Measurements from ENCODE around the gene CRKL. TPM values are rescaled to one million over a fixed set of nuclear protein-coding genes. Genes with fewer than 3 reads are reported as not detected.
"Not testable (repeated sequence)": the region's sequence is repeated elsewhere in the genome, so short reads cannot be mapped to it uniquely, and the experiment has no call there.

CRKL gene
- polyA plus RNA-seq, 4 donors = 61.4 to 71.1 (median 70.5) TPM

- DNase-seq (ENCODE audit: low read depth in 4 of 4, low spot score in 3 of 4) = no peak
These were observed 17.3 kb upstream of the CRKL start for GRCh38 chr22:20899827-20900423.

- not testable (repeated sequence) for DNase-seq (ENCODE audit: low read depth in 4 of 4, low spot score in 3 of 4)
These were observed 15.8 kb upstream of the CRKL start for GRCh38 chr22:20901093-20902033.

- DNase-seq (ENCODE audit: low read depth in 4 of 4, low spot score in 3 of 4) = no peak
These were observed 14.1 kb upstream of the CRKL start for GRCh38 chr22:20903093-20903492.

- no peak for DNase-seq (ENCODE audit: low read depth in 4 of 4, low spot score in 3 of 4)
These were observed 12.9 kb upstream of the CRKL start for GRCh38 chr22:20904008-20904979.

- no peak for DNase-seq (ENCODE audit: low read depth in 4 of 4, low spot score in 3 of 4)
These were observed 12.2 kb upstream of the CRKL start for GRCh38 chr22:20904980-20905355.

- no peak for DNase-seq (ENCODE audit: low read depth in 4 of 4, low spot score in 3 of 4)
These were observed 11.5 kb upstream of the CRKL start for GRCh38 chr22:20905415-20906386.

- DNase-seq (ENCODE audit: low read depth in 4 of 4, low spot score in 3 of 4) = no peak
These were observed 10.8 kb upstream of the CRKL start for GRCh38 chr22:20906387-20906767.

GRCh38 chr22:20908717-20909116, 8.5 kb upstream of the CRKL start:
- not testable (repeated sequence) for DNase-seq (ENCODE audit: low read depth in 4 of 4, low spot score in 3 of 4)

- no peak for DNase-seq (ENCODE audit: low read depth in 4 of 4, low spot score in 3 of 4)
These were observed 7.5 kb upstream of the CRKL start for GRCh38 chr22:20909543-20910303.

GRCh38 chr22:20912494-20912893, 4.7 kb upstream of the CRKL start:
- no peak for DNase-seq (ENCODE audit: low read depth in 4 of 4, low spot score in 3 of 4)

- DNase-seq (ENCODE audit: low read depth in 4 of 4, low spot score in 3 of 4) = no peak
These were observed 1.5 kb downstream of the CRKL start for GRCh38 chr22:20918663-20919218.

GRCh38 chr22:20919718-20920117, 2.5 kb downstream of the CRKL start:
- no peak for DNase-seq (ENCODE audit: low read depth in 4 of 4, low spot score in 3 of 4)

- DNase-seq (ENCODE audit: low read depth in 4 of 4, low spot score in 3 of 4) = no peak
These were observed 3.6 kb downstream of the CRKL start for GRCh38 chr22:20920881-20921203.

GRCh38 chr22:20922141-20922751, 5.0 kb downstream of the CRKL start:
- no peak for DNase-seq (ENCODE audit: low read depth in 4 of 4, low spot score in 3 of 4)

GRCh38 chr22:20926243-20926642, 9.0 kb downstream of the CRKL start:
- DNase-seq (ENCODE audit: low read depth in 4 of 4, low spot score in 3 of 4) = no peak

- no peak for DNase-seq (ENCODE audit: low read depth in 4 of 4, low spot score in 3 of 4)
These were observed 10.8 kb downstream of the CRKL start for GRCh38 chr22:20927940-20928572.

- DNase-seq (ENCODE audit: low read depth in 4 of 4, low spot score in 3 of 4) = no peak
These were observed 11.4 kb downstream of the CRKL start for GRCh38 chr22:20928573-20928967.

GRCh38 chr22:20930004-20930403, 12.8 kb downstream of the CRKL start:
- no peak for DNase-seq (ENCODE audit: low read depth in 4 of 4, low spot score in 3 of 4)

All from right renal pelvis (tissue), 4 donors.